Measurements from ENCODE around the gene SNPH. TPM values are rescaled to one million over a fixed set of nuclear protein-coding genes. Genes with fewer than 3 reads are reported as not detected.

SNPH gene
- total and polyA plus RNA-seq, 9 donors, result 1.5 to 6.8 (median 3.4) TPM

GRCh38 chr20:1320902-1321653 lies 55.0 kb downstream of the SNPH start:
- no peak for TF ChIP-seq EP300 (IDR thresholded peaks at IDR 0.05)
- WGBS, 3 donors, result 54 to 63% (median 57%) methylated on average over 17 of the region's 17 CpGs
- Histone ChIP-seq H3K27me3 (no peaks in the 10 kb centered on the region), H3K27ac (no peak overlapping the region), H3K9me3 (no peaks in the 10 kb centered on the region), H3K4me3 (no peak overlapping the region), H3K36me3 (no peaks in the 10 kb centered on the region), H3K4me1 (ENCODE audit: insufficient read depth) (peaks cover 4% of the 10 kb centered on the region)
- DNase-seq, result no peak
- intact Hi-C loops (cut with DNase I), result loop anchor here in 1 of 4 donors (10.0 kb wide), 1 partner anchor 784 kb away; the partner anchor contains the start of gene STK35

GRCh38 chr20:1321654-1321939 lies 55.5 kb downstream of the SNPH start:
- intact Hi-C loops (cut with DNase I), result loop anchor here in 1 of 4 donors (10.0 kb wide), 1 partner anchor 783 kb away; the partner anchor contains the start of gene STK35
- Histone ChIP-seq H3K4me3 (no peak overlapping the region), H3K36me3 (no peaks in the 10 kb centered on the region), H3K27ac (no peak overlapping the region), H3K27me3 (no peaks in the 10 kb centered on the region), H3K4me1 (ENCODE audit: insufficient read depth) (peaks cover 8% of the 10 kb centered on the region), H3K9me3 (no peaks in the 10 kb centered on the region)
- DNase-seq, result no peak
- TF ChIP-seq EP300 (IDR thresholded peaks at IDR 0.05) (no peak), POLR2A (IDR thresholded peaks at IDR 0.05) (no peak), CTCF (IDR thresholded peaks at IDR 0.05) (no peak)
- 33 to 46% (median 45%) methylated on average over 4 of the region's 4 CpGs for WGBS, 3 donors

DNA sequence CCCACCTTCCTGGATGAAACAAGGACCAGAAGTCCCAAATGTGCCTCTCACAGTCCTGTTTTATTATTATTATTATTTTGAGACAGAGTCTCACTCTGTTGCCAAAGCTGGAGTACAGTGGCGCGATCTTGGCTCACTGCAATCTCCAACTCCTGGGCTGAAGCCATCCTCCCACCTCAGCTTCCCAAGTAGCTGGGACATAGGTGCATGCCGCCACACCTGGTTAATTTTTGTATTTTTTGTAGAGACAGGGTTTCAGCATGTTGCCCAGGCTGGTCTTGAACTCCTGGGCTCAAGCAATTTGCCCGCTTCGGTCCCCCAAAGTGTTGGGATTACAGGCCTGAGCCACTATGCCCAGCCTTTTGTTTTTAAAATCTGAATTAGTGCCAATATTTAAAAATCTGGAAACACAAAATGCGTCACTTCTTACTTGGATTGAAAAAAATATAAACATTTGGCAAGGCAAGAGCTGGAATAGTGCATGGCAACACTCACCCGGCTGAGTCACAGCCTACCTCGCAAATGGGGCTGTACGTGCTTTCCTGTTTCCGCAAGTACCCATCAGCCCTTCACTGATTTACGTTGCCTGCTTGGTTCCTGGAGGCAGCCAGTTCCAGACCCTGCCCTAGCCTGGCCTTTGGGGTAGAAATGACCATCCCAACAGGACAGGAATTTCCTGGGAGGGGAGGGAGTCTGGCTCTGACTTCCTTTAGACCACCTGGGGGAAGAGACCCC lies 56.6 kb downstream of the SNPH start:
- 47 to 51% (median 48%) methylated on average over 11 of the region's 11 CpGs for WGBS, 3 donors
- intact Hi-C loops (cut with DNase I), result loop anchor here in 2 of 4 donors (2.0 to 10.0 kb wide), 2 partner anchors 70 to 782 kb away; partner anchors contain the start of genes FKBP1A (in 1 of the 2) and STK35 (in 1 of the 2)
- Histone ChIP-seq H3K9me3 (no peaks in the 10 kb centered on the region), H3K27ac (peak overlapping the region; percentile 9 to 44), H3K4me3 (no peak overlapping the region), H3K36me3 (no peaks in the 10 kb centered on the region), H3K4me1 (ENCODE audit: insufficient read depth) (peaks cover 13% of the 10 kb centered on the region), H3K27me3 (no peaks in the 10 kb centered on the region)
- TF ChIP-seq EP300 (IDR thresholded peaks at IDR 0.05) (no peak), POLR2A (IDR thresholded peaks at IDR 0.05) (no peak), CTCF (IDR thresholded peaks at IDR 0.05) (no peak)
- peak; percentile 51 to 77 (median 62) for DNase-seq

- intact Hi-C loops (cut with DNase I), result loop anchor here in 2 of 4 donors (2.0 to 10.0 kb wide), 2 partner anchors 70 to 782 kb away; partner anchors contain the start of genes FKBP1A (in 1 of the 2) and STK35 (in 1 of the 2)
These were observed 57.2 kb downstream of the SNPH start for GRCh38 chr20:1323256-1323655.

More at GRCh38 chr20:1323256-1323655, 57.2 kb downstream of the SNPH start:
- no peaks in the 10 kb centered on the region for H3K36me3 ChIP-seq
- H3K4me1 ChIP-seq (ENCODE audit: insufficient read depth), result peaks cover 18% of the 10 kb centered on the region
- H3K27me3 ChIP-seq, result no peaks in the 10 kb centered on the region
- H3K4me3 ChIP-seq, result no peak overlapping the region
- no peaks in the 10 kb centered on the region for H3K9me3 ChIP-seq
- WGBS, 3 donors, result 59 to 74% (median 61%) methylated on average over 6 of the region's 6 CpGs
- peak in 2 of 5 donors; percentile 6 to 19 for DNase-seq
- TF ChIP-seq POLR2A (IDR thresholded peaks at IDR 0.05), result no peak
- TF ChIP-seq EP300 (IDR thresholded peaks at IDR 0.05), result no peak
- no peak for TF ChIP-seq CTCF (IDR thresholded peaks at IDR 0.05)
- peak overlapping the region in 1 of 2 donors; percentile 9 for H3K27ac ChIP-seq
